HG03159 (cell line): ENCODE results near the gene USO1.

Experiments
- ATAC-seq: cut with Tn5 transposase; IDR thresholded peaks from one replicate; pipeline ENCODE4 v1.9.1; 2021; ENCODE audit warnings: mild to moderate bottlenecking, moderate library complexity; ENCODE audit not compliant: unreplicated experiment

Gene USO1

DNA sequence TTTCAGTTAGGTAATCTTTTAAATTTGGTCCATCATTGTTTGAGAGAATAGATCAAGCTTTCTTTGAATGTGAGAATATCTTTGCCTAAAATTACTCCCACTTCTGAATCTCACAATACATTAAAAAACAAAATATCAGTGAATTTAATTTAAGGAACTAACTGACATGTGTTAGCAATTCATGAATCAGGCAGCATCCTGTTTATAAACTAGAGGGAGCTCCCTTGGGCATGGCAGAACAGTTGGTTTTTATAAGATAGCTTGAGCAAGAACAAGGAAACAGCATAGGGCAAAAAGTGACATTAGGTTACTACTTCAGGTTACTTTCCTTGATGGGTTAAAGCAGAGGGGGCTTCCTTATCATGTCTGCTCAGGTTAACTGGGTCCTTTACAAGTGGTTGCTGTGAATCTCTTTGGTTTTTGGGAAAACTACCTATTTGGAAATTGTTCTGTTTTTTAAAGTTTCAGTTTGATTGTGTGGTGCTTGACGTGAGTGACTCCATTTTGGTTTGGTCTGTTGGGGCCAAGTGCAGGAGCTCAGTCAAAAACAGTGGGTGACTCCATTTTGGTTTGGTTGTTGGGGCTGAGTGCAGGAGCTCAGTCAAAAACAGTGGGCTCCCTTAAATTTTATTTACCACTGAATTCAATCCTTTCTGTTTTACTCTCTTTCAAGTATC lies 109.9 kb downstream of the USO1 start:
- ATAC-seq: no peak

DNA sequence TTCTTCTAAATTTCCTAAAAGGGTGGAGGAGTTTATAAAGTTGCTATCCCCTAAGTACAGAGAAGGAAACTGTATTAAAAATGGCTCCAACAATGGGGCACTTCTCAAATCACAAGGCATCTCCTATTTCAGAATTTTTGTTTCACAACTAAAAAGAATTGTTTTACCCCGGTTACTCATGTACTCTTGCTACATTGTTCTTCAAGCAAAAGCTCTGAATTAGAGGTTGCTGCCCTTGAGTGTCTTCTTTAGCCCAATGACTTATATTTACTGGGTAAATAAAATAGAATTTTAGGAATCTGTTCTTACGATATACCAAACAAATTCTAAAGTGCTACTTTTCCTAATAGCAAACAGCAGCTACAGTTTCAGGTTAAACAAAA lies 110.4 kb downstream of the USO1 start:
- no peak for ATAC-seq

DNA sequence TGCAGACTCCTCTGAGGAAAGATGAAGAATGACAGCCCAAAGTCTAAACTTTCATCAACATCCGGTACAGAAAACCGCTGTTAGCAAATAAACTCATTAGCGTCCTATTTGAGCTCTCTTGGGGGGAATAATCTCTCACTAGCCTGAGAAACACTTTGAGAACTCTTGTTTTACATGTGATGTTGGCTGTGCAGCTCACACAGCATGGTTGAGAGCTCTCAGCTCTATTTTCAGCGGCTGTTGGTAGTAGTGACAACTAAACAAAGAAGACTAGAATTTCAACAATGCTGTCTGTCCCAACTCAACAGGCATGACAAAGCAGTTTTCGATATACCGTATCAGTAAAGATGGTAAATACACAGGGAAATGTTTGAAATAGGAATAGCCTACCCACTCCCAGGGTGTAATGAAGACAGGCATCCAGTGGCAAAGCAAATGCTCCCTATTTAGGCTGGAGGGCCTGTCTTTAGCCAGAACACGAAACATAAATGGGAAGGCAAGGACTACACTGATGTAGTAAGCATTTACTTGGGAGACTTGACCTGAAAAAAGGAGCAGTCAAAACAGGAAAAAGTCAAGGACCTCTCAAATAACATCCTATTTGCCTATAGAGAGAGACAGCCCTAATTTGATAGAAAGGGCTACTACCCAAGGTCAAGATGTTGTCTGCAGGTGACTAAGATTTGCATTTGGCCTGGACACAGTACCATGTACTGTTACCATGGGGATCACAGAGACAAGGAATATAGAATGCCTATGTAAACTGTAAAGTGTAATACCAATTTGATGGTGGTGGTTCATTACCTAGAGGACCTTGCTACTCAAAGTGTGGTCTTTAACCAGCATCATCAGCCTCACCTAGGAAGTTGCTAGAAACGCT lies 117.5 kb downstream of the USO1 start:
- no peak for ATAC-seq

GRCh38 chr4:75843596-75843995 lies 119.2 kb downstream of the USO1 start:
- ATAC-seq: no peak

DNA sequence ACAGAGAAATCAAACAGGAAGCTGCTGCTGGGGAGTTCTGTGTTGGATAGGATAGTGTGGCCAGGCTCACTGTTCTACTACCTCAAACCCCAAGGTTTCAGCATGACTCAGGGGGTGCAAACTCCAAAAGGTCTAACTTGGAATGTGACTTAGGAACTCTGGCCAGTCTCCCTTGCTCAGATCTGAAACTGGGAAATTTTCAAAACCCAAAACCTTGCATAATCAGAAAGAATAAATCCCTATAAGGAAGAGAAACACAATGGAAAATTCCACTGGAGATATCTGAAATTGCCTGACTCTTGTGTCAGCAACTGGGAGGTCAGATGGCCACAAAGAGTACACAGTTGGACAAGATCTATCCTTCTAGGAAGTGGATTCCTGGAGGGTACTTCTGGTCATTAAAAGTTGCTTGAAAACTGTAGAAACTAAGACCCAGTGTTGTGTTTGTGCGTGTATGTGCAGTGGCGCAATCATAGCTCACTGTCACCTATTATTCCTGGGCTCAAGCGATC lies 119.8 kb downstream of the USO1 start:
- no peak for ATAC-seq

DNA sequence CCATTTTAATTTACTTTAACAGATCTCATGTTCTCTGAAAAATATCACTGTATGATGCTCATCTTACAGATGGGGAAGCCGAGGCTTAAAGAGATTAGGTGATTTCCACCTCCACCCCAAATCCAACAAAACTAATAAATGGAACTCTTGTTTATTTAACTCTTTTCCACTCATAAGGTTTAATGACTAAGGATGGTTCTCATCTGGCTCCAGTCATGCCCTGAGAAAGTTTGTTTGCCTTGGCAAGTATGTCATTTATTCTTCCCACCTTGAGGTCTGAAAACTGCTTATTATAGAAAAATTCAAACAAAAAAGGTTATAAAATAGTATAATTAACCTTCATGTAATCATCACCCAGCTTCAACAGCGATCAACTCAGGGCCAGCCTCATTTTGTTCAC lies 121.6 kb downstream of the USO1 start:
- no peak for ATAC-seq

DNA sequence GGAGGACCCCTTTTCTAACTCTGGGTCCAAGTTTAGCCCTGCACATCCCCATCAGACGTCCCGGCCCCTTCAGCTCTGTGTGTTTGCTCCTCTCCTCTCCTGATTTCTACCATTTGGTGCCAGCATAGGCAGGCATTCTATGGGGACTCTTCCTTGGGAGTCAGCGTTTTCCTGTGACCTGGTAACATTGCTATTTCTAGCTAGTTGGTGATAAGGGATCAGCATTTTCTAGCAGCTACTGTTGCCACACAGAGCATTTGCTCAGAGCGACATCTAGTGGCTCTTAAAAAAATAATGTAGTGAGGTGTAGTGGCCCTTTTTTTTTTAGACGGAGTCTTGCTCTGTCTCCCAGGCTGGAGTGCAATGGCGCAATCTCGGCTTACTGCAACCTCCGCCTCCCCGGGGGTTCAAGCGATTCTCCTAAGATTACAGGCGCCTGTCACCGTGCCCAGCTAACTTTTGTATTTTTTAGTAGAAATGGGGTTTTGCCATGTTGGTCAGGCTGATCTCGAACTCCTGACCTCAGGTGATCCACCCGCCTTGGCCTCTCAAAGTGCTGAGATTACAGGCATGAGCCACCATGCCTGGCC lies 123.9 kb downstream of the USO1 start:
- peak; percentile 82 for ATAC-seq

DNA sequence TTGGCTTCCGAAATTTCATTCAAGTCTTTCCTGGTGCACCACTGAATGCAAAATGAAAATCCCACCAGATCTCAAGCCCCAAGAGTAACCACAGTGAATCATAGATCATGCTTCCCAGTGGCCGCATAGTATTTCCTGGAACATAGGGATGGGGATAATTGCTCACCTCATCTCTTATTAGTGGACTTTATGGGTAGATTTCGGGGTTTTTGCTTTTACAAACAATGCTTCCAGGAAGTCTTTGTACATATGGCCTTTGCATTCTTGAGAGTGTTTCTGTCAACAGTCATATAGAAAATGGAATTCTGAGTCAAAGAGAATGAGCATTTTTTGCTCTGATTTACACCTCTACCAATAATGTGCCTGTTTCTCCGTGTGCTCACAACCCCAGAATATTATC lies 124.5 kb downstream of the USO1 start:
- ATAC-seq: no peak

DNA sequence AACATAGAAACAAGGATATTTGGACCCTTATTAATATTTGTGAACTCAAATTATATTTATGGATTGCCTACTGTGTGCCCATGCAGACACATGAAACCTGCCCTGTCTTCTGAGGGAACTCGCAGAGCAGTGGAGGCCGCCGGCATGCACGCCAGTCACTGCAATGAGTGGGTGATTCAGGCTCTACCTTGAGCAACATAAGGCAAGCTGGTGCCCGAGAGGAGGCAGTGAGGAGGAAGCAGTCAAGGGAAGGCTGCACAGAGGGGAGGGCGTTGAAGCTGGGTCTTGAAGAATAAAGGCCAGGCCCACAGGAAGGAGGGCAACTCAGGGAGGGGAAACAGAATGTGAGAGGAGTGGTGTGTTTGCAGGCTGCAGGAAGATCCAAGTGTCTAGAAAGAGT lies 125.1 kb downstream of the USO1 start:
- no peak for ATAC-seq

- ATAC-seq: no peak
These were observed 134.3 kb downstream of the USO1 start for GRCh38 chr4:75858721-75859120.

DNA sequence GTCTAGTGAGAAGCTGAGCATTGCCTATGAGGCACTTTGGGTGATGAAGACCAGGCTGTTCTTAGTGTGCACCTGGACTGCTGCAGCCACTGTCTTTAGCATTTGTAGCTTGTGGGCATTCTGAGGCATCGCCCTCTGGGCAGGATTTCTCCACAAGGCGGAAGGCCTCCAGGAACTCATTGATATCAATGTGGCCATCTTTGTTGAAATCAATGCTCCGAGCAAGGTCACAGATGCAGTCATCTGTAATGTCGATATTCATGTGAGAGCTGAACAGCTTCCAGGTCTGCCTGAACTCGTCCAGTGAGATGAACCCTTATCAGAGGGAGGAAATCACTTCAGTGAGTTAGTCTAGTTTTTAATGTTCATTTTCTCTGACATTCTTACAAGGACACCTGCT lies 136.2 kb downstream of the USO1 start:
- no peak for ATAC-seq
